SHP77 treated with DMSO at 0.1 percent for 48 hours (cell line): Measurements from ENCODE around the gene CYP46A1.

Experiments
- DNase-seq: peaks from one replicate; lab custom pipeline; 2025; lab: John Stamatoyannopoulos, UW

The CYP46A1 gene

DNA sequence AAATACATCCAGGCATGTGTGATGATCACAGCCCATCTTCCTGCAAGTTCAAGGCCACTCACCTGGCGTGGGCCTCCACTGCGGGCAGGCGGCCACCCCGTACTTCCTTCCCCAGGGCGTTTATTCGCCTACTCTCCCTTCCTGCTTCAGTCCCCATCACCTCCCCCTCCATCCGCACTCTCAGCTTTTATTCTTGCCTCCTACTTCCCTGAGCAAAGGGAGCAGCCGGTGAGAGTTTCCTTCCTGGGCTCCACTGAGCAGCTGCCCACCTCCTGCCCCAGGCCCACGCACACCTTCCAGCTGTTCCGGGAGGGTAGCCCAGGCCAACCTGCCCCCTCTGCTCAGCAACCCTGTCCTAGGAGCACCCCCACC, 4.1 kb downstream of the CYP46A1 start:
- no peak for DNase-seq

- no peak for DNase-seq
These were observed 4.5 kb downstream of the CYP46A1 start for GRCh38 chr14:99688629-99689028.

DNA sequence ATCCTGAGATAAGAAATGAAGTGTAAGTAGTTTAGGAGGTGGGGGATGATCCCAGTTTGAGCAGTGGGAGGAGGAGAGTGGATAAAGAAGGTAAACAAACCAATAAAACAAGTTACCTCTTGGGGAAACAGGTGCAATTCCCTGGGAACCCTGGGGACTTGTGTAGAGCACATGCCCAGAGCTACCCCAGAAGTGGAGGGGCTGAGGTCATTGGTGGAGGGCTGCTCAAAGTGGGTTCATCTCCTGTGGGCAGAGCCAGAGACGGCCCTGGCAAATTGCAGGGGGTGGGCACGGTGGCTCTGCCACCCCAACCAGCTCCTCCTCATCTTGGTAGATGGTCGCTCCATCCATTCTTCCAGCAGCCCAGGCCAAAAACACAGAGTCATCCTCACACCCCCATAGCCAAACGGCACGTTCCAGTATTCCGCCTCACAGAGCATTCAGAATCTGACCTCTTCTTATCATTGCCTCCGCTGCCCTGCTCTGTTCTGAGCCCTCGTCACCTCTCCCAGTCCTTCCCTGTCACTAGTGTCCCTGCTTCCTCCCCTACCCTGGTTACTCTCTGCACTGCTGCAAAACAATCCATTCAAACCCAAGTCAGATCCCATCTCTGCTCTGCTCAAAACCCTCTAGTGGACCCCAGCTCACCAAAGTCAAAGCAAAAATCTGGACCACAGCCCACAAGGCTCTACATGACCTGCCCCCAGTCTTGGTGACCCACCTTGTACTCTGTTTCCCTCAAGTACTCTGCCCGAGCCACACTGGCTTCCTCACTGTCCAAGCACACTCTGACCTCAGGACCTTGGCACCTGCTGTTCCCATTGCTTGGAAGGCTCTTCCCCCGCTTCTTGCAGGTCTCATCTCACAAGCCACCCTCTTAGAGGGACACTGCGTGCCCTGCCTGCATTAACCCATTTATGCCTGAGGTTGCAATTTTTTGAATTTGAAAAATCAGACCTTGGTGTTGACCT, 5.5 kb downstream of the CYP46A1 start:
- no peak for DNase-seq

GRCh38 chr14:99690636-99691035, 6.5 kb downstream of the CYP46A1 start:
- no peak for DNase-seq

GRCh38 chr14:99691111-99691885, 7.2 kb downstream of the CYP46A1 start:
- DNase-seq: no peak

DNA sequence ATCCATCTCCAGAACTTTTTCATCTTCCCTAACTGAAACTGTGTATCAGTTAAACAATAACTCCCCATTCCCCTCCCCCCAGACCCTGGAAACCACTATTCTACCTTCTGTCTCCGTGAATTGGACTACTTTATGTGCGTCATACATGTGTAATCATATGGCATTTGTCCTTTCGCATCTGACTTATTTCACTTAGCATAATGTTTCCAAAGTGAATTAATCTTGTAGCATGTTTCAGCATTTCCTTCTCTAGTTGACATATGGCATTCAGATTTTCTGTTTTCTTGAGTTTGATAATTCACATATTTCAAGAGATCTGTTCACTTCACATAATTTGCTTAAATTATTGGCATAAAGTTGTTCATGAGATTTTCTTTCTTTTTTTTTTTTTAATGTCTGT, 9.8 kb downstream of the CYP46A1 start:
- no peak for DNase-seq

DNA sequence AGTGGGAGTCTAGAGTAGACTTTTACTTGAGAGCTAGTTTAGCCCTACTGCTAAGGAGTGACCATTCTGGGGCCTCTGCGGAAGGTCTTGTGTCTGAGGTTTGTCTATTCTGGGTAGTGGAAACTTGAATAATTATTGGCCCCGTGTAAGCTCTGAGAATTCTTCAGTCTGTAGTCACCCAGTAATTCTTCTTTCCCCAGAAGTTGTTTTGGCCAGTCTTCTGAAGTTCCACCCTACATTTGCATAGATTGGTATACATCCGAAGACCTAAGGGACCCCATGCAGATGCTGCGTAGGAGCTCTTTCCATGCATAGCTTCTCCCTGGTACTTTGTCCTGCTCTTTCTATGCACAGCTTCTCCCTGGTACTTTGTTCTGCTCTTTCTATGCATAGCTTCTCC, 12.8 kb downstream of the CYP46A1 start:
- DNase-seq: no peak

DNA sequence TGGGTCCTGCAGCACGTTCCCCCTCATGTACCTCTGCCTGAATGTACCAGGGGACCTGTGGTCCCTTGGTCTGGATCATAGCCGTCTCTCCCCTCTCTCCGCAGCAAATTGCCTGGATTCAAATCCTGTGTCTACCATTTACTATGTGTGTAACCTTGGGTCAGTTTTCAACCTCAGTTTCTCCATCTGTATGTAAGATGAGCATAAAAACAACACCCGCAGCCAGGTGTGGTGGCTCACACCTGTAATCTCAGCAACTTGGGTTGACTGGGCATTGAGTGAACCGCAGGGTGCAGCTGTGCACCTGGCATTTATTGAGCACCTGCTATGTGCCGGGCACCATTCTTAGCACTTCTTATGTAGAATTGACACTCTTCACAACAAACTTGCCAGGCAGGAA, 14.1 kb downstream of the CYP46A1 start:
- no peak for DNase-seq

DNA sequence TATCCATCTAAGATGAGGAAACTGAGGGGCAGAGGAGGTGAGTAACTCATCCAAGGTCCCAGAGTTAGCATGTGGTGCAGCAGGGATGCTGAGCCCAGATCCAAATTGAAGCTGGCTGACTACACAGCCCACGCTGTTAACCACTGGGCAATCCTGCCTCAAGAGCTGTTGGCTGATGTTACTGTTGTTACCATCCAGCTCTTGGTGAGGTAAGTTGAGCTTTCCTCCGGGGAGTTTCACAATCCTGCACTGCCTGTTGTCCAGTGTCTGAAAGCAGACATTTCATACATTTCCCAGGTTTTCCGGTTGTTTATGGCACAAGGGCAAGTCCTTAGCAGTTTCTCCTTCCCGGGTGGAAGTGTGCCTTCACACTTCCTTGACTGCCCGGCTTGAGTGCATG, 14.5 kb downstream of the CYP46A1 start:
- no peak for DNase-seq

GRCh38 chr14:99699085-99699760, 15.1 kb downstream of the CYP46A1 start:
- no peak for DNase-seq

DNA sequence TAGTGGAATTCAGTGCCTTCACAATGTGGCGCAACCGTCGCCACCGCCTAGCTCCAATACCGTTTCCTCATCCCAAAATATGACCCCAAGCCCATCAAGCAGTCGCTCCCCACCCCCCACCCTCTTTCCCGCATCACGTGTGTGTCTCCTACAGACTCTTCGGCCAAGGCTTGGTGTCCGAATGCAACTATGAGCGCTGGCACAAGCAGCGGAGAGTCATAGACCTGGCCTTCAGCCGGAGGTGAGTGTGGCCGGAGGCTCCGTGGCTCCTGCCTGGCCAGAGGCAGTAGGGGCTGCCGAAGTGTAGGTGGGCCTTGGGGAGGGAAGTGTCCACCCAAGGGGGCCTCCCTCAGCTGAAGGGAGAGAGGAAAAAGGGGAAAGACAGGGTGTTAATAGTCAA, 15.8 kb downstream of the CYP46A1 start:
- DNase-seq: no peak

- DNase-seq: no peak
These were observed 16.3 kb downstream of the CYP46A1 start for GRCh38 chr14:99700379-99700778.

DNA sequence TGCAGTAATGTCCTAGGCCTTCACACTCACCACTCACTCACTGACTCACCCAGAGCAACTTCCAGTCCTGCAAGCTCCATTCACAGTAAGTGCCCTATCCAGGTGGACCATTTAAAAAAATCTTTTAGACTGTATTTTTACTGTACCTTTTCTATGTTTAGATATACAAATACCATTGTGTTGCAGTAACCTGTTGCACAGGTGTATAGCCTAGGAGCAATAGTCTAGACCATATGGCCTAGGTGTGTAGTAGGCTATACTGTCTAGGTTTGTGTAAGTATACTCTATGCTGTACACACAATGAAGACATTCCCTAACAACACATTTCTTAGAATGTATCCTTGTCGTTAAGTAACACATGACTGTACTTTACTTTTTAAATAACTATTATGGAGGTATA, 17.2 kb downstream of the CYP46A1 start:
- no peak for DNase-seq

DNA sequence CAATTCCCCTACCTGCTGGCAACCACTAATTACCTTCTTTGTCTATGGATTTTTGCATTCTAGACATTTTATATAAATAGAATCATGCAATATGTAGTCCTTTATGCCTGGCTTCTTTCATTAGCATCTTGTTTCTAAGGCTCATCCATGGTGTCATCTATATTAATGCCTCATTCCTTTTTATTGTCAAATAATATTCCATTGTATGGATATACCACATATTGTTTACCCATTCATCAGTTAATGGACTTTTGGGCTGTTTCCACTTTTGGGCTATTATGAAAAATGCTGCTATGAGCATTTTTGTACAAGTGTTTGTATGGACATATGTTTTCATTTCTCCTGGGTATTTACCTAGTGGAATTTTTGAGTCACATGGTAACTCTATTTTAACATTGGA, 18.0 kb downstream of the CYP46A1 start:
- DNase-seq: no peak

DNA sequence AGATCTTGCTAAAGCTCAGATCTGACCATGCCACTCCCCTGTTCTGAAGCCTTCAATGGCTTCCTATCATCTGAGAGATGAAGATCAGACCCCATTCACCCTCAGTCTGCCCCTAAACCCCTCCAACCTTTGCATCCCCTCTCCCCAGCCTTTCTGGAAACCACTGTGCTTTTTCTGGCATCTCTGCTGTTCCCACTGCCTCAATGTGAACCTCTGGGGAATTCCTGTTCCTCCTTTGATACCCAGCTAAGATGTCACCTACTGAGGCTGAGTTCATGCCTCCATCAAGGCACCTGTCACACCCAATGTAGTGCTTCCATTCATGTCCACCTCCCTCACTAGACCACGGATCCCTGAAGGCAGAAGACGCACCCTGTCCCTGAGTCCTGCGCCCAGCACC, 19.3 kb downstream of the CYP46A1 start:
- no peak for DNase-seq

DNA sequence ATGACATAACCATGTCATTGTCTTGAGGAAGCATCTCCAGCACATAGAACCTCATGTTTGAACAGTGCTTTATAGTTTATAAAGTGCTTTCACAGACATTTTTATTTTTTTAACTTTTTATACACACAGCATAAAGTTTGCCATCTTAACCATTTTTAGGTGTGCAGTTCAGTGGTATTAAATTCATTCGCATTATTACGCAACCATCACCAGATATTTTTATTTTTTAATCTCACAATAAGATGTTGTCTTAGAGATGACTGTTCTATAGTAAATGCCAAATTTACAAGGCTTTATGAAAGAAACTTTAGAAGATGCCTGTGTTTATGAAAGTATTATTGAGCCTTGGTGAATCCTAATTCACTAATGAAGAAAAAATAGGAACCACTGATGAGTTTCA, 19.9 kb downstream of the CYP46A1 start:
- no peak for DNase-seq

- no peak for DNase-seq
These were observed 22.2 kb downstream of the CYP46A1 start for GRCh38 chr14:99706107-99706900.

GRCh38 chr14:99707420-99707819, 23.3 kb downstream of the CYP46A1 start:
- no peak for DNase-seq

DNA sequence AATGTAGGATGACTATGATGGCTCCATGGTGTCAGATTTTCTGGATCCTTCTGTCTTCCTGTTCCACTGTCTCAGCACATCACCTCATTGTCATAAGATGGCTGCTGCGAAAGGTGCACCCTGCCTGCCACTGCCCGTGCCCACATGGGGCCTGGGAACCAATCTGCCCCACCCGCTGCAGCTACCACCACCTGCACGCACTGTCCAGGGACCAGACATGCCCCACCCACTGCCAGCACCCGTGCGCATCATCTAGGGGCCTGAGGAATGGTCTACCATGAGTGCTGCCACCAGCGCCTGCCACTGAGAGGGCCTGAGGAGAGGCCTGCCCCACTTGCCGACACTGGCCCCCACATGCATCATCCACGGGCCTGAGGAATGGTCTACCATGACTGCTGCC, 23.8 kb downstream of the CYP46A1 start:
- no peak for DNase-seq

DNA sequence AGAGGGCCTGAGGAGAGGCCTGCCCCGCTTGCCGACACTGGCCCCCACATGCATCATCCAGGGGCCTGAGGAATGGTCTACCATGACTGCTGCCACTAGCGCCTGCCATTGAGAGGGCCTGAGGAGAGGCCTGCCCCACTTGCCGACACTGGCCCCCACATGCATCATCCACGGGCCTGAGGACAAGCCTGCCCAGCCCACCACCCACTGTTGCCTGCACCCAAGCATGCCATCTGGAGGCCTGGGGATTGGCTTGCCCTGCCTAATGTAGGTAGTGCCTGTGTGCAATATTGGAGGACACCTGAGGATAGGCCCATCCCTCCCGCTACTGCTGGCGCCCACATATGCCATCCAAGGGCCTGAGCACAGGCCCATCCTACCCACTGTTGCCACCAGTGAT, 24.4 kb downstream of the CYP46A1 start:
- no peak for DNase-seq

GRCh38 chr14:99713972-99714371, 29.9 kb downstream of the CYP46A1 start:
- no peak for DNase-seq
